Measurements from ENCODE around the gene FASN.

FASN gene

GRCh38 chr17:82101301-82101715 is 3.3 kb upstream of the FASN start:
- no peak for DNase-seq

GRCh38 chr17:82100502-82101298 is 2.7 kb upstream of the FASN start:
- no peak for DNase-seq

GRCh38 chr17:82098939-82099763 is 1.1 kb upstream of the FASN start:
- DNase-seq, result no peak

DNA sequence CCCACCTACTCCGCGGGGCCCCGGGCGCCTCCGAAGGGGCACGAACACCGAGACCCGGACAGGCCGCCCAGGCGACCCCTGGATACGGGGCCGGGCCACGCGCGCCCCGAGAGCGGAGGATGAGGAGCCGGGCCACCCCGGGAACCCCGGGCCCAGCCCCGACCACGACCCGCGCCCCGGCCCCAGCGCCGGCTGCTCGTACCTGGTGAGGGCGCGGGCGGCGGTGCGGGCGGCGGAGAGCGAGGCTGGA is 192 bp downstream of the FASN start:
- DNase-seq, result no peak

GRCh38 chr17:82097184-82097918 is 685 bp downstream of the FASN start:
- DNase-seq, result no peak

- no peak for DNase-seq
Observed at GRCh38 chr17:82096709-82097183, 1.3 kb downstream of the FASN start.

DNA sequence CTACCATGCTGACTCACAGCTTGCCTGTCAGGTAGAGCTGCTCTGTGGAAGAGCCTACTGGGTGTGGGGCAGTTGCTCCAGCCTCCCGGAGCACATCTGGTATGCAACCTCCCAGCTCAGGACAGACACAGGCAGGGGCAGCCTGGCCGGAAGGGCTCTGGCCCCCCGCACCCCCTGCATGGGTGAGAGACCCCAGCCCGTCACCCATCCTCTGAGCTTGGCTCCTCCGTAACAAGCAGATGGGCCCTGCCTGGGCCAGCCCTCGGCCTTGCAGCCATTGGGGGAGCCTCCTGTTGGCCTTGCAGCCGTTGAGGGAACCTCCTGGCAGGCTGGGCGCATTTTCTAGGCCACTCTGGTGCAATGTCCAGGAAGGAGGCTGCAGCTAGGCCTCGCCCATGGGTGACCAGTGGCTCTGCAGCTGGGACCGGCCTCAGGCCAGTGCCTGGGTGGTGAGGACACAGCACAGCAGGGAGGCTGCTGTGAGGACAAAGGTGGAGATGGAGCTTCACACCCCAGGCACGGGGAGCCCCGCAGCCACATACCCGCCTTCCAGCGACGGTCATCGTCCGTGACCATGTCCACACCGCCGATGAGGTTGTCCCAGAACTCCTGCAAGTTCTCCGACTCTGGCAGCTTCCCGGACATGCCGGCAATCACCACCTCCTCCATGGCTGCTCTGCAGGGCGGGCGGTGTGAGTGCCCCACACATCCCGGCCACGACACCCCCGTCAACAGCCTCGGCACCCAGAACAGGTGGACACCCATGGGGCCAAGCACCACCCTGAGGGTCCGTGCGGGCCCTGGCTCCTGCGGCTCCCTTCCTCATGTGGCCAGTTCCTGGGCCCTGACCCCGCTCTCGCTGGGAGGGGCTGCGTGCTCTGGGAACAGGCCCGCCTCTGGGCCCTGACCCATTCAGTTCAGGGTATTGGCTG is 2.0 kb downstream of the FASN start:
- DNase-seq, result no peak

- DNase-seq, result no peak
Observed at GRCh38 chr17:82094931-82095776, 2.9 kb downstream of the FASN start.

DNA sequence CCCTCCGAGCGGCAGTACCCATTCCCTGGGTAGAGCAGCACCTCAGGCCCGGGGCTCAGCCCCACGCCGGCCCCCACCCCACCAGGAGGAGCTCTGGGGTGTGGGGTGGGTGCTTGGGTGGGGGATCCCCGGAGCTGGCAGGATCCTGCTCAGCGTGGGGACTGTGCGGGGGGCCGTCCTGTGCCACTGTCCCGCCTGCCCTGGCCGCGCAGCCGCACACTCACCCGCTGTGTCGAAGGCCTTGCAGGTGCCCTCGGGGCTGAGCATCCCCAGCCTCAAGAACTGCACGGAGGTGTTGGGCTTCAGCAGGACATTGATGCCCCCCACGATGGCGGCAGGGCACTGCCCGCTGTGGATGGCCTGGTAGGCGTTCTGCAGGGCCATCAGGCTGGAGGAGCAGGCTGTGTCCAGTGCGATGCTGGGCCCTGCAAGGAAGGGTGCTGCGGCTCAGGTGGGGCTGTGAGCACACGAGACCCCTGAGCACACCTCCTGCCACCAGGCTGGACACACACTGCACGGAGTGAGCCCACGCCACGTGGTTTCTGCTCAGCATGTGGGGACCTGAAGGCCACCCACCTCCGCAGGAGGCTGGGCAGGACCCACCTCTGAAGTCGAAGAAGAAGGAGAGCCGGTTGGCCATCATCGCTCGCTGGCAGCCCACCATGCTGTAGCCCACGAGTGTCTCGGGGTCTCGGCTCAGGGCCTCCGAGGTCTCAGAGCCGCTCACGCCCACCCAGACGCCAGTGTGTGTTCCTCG is 4.9 kb downstream of the FASN start:
- DNase-seq, result no peak

GRCh38 chr17:82092628-82092994 is 5.4 kb downstream of the FASN start:
- no peak for DNase-seq

DNA sequence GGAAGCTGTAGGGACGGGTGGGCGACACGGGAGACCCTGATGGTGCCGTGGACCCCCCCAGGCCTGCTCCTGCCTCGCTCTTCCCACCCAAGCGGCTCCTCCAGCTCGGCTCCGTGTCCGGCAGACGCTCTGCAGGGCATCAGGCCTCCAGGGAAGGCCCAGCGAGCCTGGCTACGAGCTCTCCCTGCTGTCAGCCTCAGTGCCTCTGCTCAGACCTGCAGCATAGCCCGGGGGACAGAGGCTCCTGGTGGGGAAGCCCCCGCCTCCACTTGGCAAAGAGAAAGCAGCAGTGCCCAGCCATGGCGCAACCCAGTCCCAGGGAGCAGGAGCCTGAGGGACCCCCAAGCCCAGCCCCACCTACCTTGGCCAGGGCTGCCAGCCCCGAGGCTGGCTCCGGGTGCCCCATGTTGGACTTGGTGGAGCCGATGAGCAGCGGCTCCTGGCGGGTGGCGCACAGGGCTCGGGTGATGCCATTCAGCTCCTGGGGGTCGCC is 5.9 kb downstream of the FASN start:
- DNase-seq, result no peak

DNA sequence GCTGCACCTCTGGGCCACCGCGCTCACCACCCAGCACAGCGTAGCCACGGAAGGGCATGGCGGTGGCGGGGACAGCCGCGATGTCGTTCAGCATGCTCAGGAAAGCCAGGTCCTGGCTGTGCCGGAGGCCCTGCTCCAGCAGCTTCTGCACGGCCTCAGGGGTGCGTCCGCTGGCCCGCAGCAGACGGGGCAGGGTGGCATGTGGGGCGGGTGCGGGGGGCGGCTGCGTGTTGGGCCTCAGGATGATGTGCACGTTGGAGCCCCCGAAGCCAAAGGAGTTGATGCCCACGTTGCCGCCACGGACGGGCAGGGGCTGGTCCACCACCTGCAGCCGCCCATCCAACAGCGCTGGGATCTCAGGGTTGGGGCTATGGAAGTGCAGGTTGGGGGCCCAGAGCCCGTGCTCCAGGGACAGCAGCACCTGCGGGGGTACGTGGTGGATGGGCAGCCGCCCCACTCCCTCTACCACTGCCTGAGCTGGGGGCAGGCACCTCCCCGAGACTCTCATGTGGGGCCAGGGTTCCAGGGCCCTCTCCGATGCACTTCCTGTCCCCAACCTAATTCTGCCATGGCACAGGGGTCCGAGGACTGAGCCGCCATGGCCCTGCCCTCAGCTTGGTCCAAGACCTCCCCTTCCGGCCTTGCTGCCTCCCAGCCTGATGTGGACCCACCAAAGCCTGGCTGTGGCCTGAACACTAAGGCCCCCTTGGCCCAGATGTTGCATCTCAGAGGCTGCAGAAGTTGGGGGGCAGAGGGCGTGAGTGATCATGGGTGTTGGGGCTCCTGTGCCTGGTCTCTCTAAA is 6.6 kb downstream of the FASN start:
- DNase-seq, result no peak

- DNase-seq, result no peak
Observed at GRCh38 chr17:82090549-82091263, 7.3 kb downstream of the FASN start.

DNA sequence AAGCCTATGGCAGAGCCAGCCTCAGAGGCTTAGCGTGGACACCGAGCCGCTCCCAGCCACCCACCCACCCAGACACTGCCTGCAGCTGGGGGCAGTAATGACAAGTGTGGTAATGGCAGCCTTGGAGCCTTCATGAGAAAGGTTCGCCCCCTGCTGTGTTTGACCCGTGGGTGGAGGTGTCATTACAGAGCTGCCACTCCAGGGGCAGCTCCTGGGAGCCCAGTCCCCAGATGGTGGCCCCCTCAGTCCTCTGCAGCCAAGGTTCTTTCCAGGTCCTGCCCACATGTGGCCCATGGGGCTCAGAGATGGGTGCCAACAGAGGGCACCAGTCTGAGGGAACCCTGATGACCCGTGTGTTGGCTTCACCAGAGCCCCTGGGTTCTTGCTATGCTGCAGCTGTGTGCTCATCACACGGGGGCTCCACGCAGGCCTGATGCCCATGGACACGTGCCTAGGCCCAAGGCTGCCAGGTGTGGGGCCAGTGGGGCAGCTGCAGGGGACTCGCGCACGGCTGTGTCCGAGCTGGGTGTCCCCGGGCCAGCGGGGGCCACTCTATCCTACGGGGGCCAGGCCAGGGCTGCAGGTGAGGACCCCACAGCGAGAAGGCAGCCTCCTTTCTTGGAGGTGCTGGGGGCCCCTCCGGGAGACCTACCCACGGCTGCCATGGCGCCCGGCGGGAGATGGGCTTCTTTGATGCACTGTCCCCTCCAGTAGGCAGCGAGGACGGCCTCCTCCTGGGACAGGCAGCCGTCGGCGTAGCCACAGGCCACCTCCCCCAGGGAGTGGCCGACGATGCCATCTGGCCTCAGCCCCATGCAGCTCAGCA is 8.1 kb downstream of the FASN start:
- DNase-seq, result no peak

GRCh38 chr17:82088838-82089722 is 9.0 kb downstream of the FASN start:
- DNase-seq, result no peak

- no peak for DNase-seq
Observed at GRCh38 chr17:82087961-82088837, 9.8 kb downstream of the FASN start.

Measured in GOT3 (cell line).